PC-3 (cell line): Measurements from ENCODE around the gene VIPR2.

ENCODE experiments used
- EZH2 ChIP-seq: fragments of 300-600 bp; sonication (generic); IDR thresholded peaks from one replicate; pipeline ENCODE4 v1.6.1; 2017; ENCODE audit warnings: antibody characterized with exemption, mild to moderate bottlenecking, low read length; ENCODE audit not compliant: unreplicated experiment
- EZH2phosphoT487 ChIP-seq: fragments of 300-600 bp; sonication (generic); IDR thresholded peaks from 2 replicates; pipeline ENCODE4 v1.6.1; 2018; ENCODE audit warnings: mild to moderate bottlenecking, antibody characterized with exemption, low read length, borderline replicate concordance
- TF ChIP-seq, protein P1 (sequence below): fragments of 300-600 bp; sonication (generic); conservative IDR thresholded peaks from 2 replicates; pipeline ENCODE4 v1.5.1; 2017; ENCODE audit warnings: antibody characterized with exemption, low read depth, mild to moderate bottlenecking, low read length

DNA sequence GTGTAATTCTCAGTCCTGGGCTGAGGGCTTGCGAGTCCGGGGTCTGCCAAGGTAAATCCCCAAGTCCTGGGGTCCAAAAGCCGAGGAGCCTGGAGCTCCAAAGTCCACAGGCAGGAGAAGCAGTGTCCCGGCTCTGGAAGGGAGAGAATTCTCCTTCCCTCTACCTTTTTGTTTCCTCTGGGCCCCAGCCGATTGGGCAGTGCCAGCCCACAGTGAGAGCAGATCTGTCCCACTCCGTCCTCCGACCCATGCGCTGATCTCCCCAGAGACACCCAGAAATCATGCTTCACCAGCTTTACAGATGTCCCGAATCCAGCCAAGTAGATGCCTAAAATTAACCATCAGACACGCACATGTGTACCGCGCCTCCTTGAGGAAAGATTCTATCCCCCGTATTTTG lies 8.1 kb upstream of the VIPR2 start:
- TF ChIP-seq, protein P1, sequence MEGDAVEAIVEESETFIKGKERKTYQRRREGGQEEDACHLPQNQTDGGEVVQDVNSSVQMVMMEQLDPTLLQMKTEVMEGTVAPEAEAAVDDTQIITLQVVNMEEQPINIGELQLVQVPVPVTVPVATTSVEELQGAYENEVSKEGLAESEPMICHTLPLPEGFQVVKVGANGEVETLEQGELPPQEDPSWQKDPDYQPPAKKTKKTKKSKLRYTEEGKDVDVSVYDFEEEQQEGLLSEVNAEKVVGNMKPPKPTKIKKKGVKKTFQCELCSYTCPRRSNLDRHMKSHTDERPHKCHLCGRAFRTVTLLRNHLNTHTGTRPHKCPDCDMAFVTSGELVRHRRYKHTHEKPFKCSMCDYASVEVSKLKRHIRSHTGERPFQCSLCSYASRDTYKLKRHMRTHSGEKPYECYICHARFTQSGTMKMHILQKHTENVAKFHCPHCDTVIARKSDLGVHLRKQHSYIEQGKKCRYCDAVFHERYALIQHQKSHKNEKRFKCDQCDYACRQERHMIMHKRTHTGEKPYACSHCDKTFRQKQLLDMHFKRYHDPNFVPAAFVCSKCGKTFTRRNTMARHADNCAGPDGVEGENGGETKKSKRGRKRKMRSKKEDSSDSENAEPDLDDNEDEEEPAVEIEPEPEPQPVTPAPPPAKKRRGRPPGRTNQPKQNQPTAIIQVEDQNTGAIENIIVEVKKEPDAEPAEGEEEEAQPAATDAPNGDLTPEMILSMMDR, result no peak
- TF ChIP-seq EZH2 (no peak), EZH2phosphoT487 (no peak)
